ENCODE results near the gene IRF2.

- TF ChIP-seq EP300 (IDR thresholded peaks at IDR 0.05) (no peak), CTCF (IDR thresholded peaks at IDR 0.05) (no peak), POLR2A (IDR thresholded peaks at IDR 0.05) (no peak)
These were observed 26.6 kb upstream of the IRF2 start for GRCh38 chr4:184500748-184501589.

Measured in ovary (tissue), 3 donors.